NT2/D1 (cell line): ENCODE data around the gene KLF9.

ENCODE experiments used
- SUZ12 ChIP-seq: IDR thresholded peaks from 2 replicates; pipeline ENCODE4 v1.6.1; 2011; ENCODE audit not compliant: insufficient read length, insufficient read depth; ENCODE audit errors: extremely low read depth
- YY1 ChIP-seq: IDR thresholded peaks from 2 replicates; pipeline ENCODE4 v1.6.1; 2011; ENCODE audit not compliant: insufficient read length, insufficient read depth
- ZNF274 ChIP-seq: IDR thresholded peaks from 2 replicates; pipeline ENCODE4 v1.6.1; 2011; ENCODE audit warnings: mild to moderate bottlenecking, low read depth, low read length

DNA sequence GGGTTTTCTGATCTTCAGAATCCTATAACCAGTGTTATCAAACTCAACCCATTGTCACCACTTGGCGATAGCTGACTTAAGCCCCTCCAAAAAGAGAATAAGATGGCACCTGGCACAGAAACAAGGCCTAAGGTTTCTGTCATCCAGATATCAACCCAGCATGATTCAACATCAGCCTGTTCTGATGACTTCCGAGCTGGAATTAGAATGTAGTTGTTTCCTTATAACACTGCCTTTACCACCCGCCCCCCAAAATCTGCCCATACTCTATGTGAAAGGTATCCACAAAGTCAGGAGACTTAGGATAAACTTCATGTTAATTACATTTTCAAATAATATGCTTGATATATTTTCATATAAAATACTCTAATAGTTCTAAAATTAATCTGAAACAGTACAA, 5.2 kb downstream of the KLF9 start:
- TF ChIP-seq SUZ12 (no peak), ZNF274 (no peak), YY1 (no peak)
